Urinary bladder (tissue), 4 donors: ENCODE measurements around the gene DRC7. TPM values are rescaled to one million over a fixed set of nuclear protein-coding genes. Genes with fewer than 3 reads are reported as not detected.
"Not testable (repeated sequence)": the region's sequence is repeated elsewhere in the genome, so short reads cannot be mapped to it uniquely, and the experiment has no call there.

Experiments used
- DNase-seq: peaks from one replicate; pipeline ENCODE4 v3.0.0-alpha.2; 2015; ENCODE audit errors: extremely low spot score
- H3K27ac ChIP-seq: one replicate; pipeline ENCODE4 v1.5.1; 2013; ENCODE audit warnings: low read depth, mild to moderate bottlenecking, moderate library complexity
- H3K36me3 ChIP-seq: one replicate; pipeline ENCODE4 v1.6.1; 2013; ENCODE audit warnings: mild to moderate bottlenecking, moderate library complexity; ENCODE audit not compliant: insufficient read depth
- H3K4me1 ChIP-seq: one replicate; pipeline ENCODE4 v1.6.1; 2013; ENCODE audit warnings: mild to moderate bottlenecking, moderate library complexity; ENCODE audit not compliant: insufficient read depth
- H3K4me3 ChIP-seq: one replicate; pipeline ENCODE4 v1.5.1; 2013; ENCODE audit warnings: low read depth, low read length
- WGBS: extraction: QIAGEN DNeasy Blood & Tissue Kit; methylation state at CpG from one replicate; pipeline ENCODE4 v1.1.7; 2013; 5-methylcytosine and 5-hydroxymethylcytosine counted together
- polyA plus RNA-seq: library from polyadenylated mRNA; stranded (reverse); fragments of 200-250 nt; gene quantifications from one replicate; pipeline ENCODE4 v1.2.3, GENCODE V29; 2013
- total RNA-seq: library from RNA; depleted of rRNA; stranded (reverse); fragments of >200 nt; gene quantifications from one replicate; pipeline ENCODE4 v1.2.3, GENCODE V29; 2014
- donor health status: healthy with polysubstance abuse.
- donor health status: healthy.

The DRC7 gene
- total and polyA plus RNA-seq, 2 donors = not detected

DNA sequence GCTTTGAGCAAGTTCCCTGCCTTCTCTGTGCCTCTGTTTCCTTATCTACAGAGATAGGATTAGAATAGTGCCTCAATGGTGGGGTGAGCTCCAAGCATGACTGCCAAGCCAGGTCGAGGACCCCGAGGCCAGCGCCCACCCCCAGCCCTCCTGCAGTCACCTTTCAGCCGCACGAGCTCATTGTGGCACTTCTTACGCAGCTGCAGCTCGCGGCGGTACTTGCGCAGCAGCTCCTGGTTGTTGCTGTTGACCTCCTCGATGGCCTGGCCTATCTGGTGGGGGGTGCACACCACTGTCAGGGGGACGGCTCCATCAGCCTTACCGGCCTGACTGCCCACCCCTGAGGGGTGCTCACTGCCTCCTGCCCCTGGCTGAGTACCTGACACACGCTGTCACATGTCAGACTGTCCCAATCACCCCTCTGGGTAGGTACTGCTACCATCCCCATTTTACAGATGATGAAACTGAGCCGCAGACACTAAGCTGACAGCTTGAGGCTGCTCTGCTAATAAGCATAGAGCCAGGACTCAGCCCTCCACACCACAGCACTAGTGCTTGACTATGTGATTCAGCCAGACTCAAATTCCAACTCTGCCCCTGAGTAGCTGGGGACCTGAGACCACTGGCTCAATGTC, 72.2 kb downstream of the DRC7 start:
- Histone ChIP-seq H3K27ac (no peak overlapping the region), H3K4me3 (no peak overlapping the region), H3K4me1 (no peaks in the 10 kb centered on the region), H3K36me3 (no peaks in the 10 kb centered on the region)
- no peak for DNase-seq
- WGBS = 95% methylated on average over 15 of the region's 15 CpGs

DNA sequence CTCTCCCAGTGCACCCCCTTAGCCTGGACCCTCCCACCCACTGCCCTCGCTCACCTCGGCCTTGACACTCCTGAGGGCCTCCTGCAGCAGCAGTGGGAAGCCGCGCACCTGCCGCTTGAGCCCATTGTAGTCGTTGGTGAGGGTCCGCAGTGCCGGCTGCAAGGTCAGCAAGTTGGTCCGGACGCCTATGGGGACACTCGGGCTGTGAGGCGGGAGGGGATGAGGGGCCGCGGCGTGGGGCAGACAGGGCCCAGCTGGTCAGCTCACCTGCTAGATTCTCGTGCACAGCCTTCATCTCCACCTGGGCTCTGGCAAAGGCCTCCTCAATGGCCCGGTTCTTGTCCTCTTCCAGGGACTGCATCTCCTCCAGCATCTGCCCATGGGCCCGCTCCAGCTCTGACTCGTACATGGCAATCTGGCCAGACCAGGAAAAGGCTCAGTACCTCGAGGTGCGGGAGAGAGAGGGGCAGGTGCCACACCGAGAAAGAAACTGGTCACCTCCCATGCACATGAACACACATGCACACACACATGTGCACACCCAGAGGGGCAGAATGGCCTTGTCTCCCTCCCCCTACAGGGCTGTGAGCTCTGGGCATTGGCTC, 75.0 kb downstream of the DRC7 start:
- H3K27ac ChIP-seq = no peak overlapping the region
- H3K36me3 ChIP-seq = no peaks in the 10 kb centered on the region
- H3K4me3 ChIP-seq = no peak overlapping the region
- no peak for DNase-seq
- 94% methylated on average over 22 of the region's 22 CpGs for WGBS
- no peaks in the 10 kb centered on the region for H3K4me1 ChIP-seq

GRCh38 chr16:57770361-57770760, 75.8 kb downstream of the DRC7 start:
- Histone ChIP-seq H3K4me3 (no peak overlapping the region), H3K4me1 (no peaks in the 10 kb centered on the region), H3K36me3 (no peaks in the 10 kb centered on the region), H3K27ac (no peak overlapping the region)
- DNase-seq = no peak
- 93% methylated on average over 15 of the region's 15 CpGs for WGBS

DNA sequence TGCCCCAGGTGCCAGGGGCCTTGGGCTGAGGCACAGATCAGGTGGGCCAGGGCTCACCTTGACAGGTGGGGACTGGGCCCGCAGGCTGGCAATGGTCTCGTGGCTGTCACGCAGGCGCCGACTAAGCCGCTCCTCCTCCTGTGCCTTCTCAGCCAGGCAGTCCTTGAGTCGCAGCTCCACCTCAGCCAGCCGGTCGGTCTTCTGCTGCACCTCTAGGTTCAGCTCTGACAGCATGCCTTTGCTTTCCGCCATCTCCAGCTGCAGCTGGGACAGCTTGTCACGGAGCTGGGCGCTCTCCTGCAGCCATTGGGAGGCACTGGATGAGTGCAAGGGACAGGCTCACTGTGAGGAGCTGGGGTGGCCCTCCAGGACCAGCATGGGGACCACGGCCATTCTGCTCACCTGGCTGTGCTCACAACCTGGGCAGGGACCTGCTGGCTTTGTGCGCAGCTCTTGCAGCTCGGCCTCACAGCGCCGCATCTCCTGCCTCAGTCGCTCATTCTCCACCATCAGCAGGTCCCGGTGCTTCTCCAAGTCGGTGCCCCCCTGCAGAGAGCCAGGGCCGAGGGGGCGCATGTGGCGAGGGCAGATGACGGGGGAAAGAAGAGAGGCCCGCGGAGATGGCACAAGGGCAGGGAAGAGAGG, 76.7 kb downstream of the DRC7 start:
- Histone ChIP-seq H3K27ac (no peak overlapping the region), H3K4me1 (no peaks in the 10 kb centered on the region), H3K4me3 (no peak overlapping the region), H3K36me3 (no peaks in the 10 kb centered on the region)
- 93% methylated on average over 26 of the region's 26 CpGs for WGBS
- DNase-seq = no peak

- 84% methylated on average over 11 of the region's 11 CpGs for WGBS
- Histone ChIP-seq H3K36me3 (no peaks in the 10 kb centered on the region), H3K4me3 (no peak overlapping the region), H3K4me1 (no peaks in the 10 kb centered on the region), H3K27ac (no peak overlapping the region)
- DNase-seq = no peak
Measured at GRCh38 chr16:57773019-57773418, 78.4 kb downstream of the DRC7 start.

DNA sequence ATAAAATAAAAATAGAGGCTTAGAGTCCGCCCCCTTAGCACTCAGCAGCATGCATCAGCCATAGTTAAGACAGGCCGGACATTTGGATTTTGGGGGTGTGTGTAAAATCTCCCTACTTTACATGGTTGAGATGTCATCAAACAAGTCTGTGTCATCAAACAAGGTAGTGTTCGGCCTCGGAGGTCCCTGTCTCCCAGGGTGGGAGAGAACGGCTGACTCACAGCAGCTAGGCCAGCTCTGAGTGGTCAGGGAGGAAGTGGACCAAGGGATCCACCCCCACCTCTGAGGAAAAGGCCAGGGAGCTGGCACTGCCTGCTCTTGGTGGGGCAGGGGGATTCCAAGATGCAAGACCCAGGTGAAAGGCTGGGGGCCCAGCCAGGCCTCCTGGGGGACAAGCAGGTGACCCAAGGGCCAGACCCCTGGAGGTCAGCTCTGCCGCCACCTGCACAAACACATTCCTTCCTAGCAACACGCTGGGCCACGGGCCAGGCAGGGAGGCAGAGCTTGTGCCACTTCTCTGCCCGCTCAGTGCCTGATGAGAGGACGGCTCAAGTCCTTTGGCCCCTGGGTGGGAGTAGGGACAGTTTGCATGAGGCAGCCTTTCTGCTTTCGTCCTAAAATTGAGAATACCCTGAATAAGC, 79.2 kb downstream of the DRC7 start:
- 88% methylated on average over 11 of the region's 11 CpGs for WGBS
- Histone ChIP-seq H3K27ac (no peak overlapping the region), H3K36me3 (no peaks in the 10 kb centered on the region), H3K4me1 (no peaks in the 10 kb centered on the region), H3K4me3 (no peak overlapping the region)
- no peak for DNase-seq

DNA sequence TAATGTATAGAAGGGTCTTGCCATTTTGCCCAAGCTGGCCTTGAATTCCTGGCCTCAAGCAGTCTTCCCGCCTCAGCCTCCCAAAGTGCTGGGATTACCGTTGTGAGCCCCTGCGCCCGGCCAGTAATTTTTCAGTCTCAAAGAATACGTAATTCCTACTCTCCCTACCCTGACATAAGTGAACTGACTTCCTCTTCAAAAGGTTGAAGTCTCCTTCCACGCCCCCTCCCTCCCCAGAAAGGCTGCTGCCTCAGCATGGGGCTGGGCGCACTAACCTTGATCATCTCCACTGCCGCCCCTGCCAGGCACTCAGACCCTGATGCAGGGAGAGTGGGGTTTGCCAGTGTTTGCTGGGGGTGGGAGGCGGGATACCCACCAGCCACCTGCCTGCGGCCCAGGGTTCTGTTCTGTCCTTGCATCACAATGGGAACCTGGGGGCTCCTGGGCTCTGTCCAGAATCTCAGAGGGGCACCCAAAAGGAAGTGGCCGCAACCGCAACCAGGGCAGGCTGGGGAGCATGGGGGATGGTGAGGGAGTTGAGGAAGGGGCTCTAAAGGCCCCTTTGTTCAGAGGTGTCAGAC, 80.2 kb downstream of the DRC7 start:
- Histone ChIP-seq H3K36me3 (no peaks in the 10 kb centered on the region), H3K27ac (no peak overlapping the region), H3K4me3 (no peak overlapping the region), H3K4me1 (no peaks in the 10 kb centered on the region)
- WGBS = 94% methylated on average over 12 of the region's 12 CpGs
- DNase-seq = no peak

GRCh38 chr16:57775661-57776469, 81.3 kb downstream of the DRC7 start:
- no peak overlapping the region for H3K4me3 ChIP-seq

DNA sequence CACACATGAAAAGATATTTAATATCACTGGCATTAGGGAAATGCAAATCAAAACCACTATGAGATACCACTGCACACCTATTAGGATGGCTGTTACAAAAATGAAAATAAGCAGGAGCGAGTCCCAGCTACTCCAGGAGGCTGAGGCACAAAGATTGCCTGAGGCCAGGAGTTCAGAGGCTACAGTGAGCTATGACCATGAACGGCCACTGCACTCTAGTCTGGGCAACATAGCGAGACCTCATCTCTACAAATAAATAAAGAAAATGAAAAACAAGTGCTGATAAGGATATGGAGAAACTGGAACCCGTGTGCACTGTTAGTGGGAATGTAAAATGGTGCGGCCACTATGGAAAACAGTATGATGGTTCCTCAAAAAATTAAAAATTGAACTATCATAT, 84.1 kb downstream of the DRC7 start:
- Histone ChIP-seq H3K4me3 (no peak overlapping the region), H3K4me1 (no peaks in the 10 kb centered on the region), H3K27ac (no peak overlapping the region), H3K36me3 (no peaks in the 10 kb centered on the region)
- WGBS = 91% methylated on average over 5 of the region's 5 CpGs
- DNase-seq = no peak

More at GRCh38 chr16:57775661-57776469, 81.3 kb downstream of the DRC7 start:
- H3K27ac ChIP-seq = no peak overlapping the region
- no peaks in the 10 kb centered on the region for H3K4me1 ChIP-seq
- WGBS = 65% methylated on average over 23 of the region's 23 CpGs
- DNase-seq = no peak
- H3K36me3 ChIP-seq = no peaks in the 10 kb centered on the region

DNA sequence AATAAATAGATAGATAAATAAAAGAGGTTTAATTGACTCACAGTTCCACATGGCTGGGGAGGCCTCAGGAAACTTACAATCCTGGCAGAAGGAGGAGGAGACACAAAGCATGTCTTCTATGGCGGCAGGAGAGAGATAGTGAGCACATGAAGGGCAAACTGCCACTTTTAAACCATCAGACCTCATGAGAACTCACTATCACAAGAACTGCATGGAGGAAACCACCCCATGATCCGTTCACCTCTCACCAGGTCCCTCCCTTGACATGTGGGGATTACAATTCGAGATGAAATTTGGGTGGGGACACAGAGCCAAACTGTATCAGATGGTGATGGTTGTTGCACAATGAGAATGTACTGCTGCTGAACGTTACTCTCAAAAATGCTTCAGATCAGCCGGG, 85.2 kb downstream of the DRC7 start:
- not testable (repeated sequence) for H3K36me3 ChIP-seq, H3K27ac ChIP-seq, H3K4me1 ChIP-seq, H3K4me3 ChIP-seq, DNase-seq
- 88% methylated on average over 5 of the region's 5 CpGs for WGBS

- no peaks in the 10 kb centered on the region for H3K4me1 ChIP-seq
- H3K27ac ChIP-seq = no peak overlapping the region
- 46% methylated on average over 1 of the region's 1 CpG for WGBS
- no peak overlapping the region for H3K4me3 ChIP-seq
- no peak for DNase-seq
- no peaks in the 10 kb centered on the region for H3K36me3 ChIP-seq
Measured at GRCh38 chr16:57781349-57781740, 86.7 kb downstream of the DRC7 start.
